Endometrial microvascular endothelial cells (primary cell): ENCODE results near the gene WDR31. TPM values are rescaled to one million over a fixed set of nuclear protein-coding genes. Genes with fewer than 3 reads are reported as not detected.
"Not testable (repeated sequence)": the region's sequence is repeated elsewhere in the genome, so short reads cannot be mapped to it uniquely, and the experiment has no call there.

Source experiments
- in situ Hi-C: cut with HindIII; loops from 2 replicates; pipeline ENCODE4 v1.10.0; 2017; ENCODE audit warnings: low sequenced_read_pairs, low pct_unique_long_range_greater_than_20kb; ENCODE audit errors: inconsistent ontology term
- total RNA-seq: library from RNA; depleted of rRNA; stranded (reverse); fragments of >200 nt; gene quantifications from one replicate; pipeline ENCODE4 v1.2.3, GENCODE V29; 2015; ENCODE audit errors: inconsistent ontology term

The WDR31 gene
- not detected for total RNA-seq

- in situ Hi-C loops = no loop called here
Measured at GRCh38 chr9:113340011-113340699, at the start of gene WDR31. WDR31 (minus strand) TSS chr9:113340275; CDS start chr9:113332022, 8,253 bp downstream.

- in situ Hi-C loops = no loop called here
Measured at GRCh38 chr9:113389451-113389850, 49.4 kb upstream of the WDR31 start.

GRCh38 chr9:113388833-113389232, 48.8 kb upstream of the WDR31 start:
- in situ Hi-C loops = no loop called here

- in situ Hi-C loops = no loop called here
Measured at GRCh38 chr9:113387560-113388230, 47.6 kb upstream of the WDR31 start.

- in situ Hi-C loops = no loop called here
Measured at GRCh38 chr9:113386571-113387393, 46.7 kb upstream of the WDR31 start.

GRCh38 chr9:113381909-113382411, 41.9 kb upstream of the WDR31 start:
- in situ Hi-C loops = no loop called here

GRCh38 chr9:113381441-113381840, 41.4 kb upstream of the WDR31 start:
- in situ Hi-C loops = not testable (repeated sequence)

GRCh38 chr9:113380869-113381378, 40.8 kb upstream of the WDR31 start:
- in situ Hi-C loops = no loop called here

- in situ Hi-C loops = not testable (repeated sequence)
Measured at GRCh38 chr9:113379829-113380210, 39.7 kb upstream of the WDR31 start.

GRCh38 chr9:113379094-113379828, 39.2 kb upstream of the WDR31 start:
- in situ Hi-C loops = not testable (repeated sequence)

GRCh38 chr9:113376634-113377567, 36.8 kb upstream of the WDR31 start, which contains the start of gene HDHD3:
HDHD3 (minus strand) TSS chr9:113376986; CDS start chr9:113374354, 2,632 bp downstream.
- in situ Hi-C loops = no loop called here

- in situ Hi-C loops = no loop called here
Measured at GRCh38 chr9:113375057-113376023, 35.3 kb upstream of the WDR31 start.

- in situ Hi-C loops = no loop called here
Measured at GRCh38 chr9:113373676-113374392, 33.8 kb upstream of the WDR31 start.

GRCh38 chr9:113373256-113373655, 33.2 kb upstream of the WDR31 start:
- in situ Hi-C loops = no loop called here

- in situ Hi-C loops = no loop called here
Measured at GRCh38 chr9:113372059-113372458, 32.0 kb upstream of the WDR31 start.

GRCh38 chr9:113370806-113371325, 30.8 kb upstream of the WDR31 start:
- in situ Hi-C loops = no loop called here
